GM13977 (cell line): ENCODE measurements around the gene SPATA17.

Experiments
- DNase-seq: peaks from one replicate; pipeline ENCODE4 v3.0.0; 2012; ENCODE audit warnings: low spot score
- in situ Hi-C: fragments of 300-500 bp; cut with MboI; formaldehyde crosslinking; loops from one replicate; pipeline ENCODE4 v1.12.0; 2022; ENCODE audit warnings: low sequenced_read_pairs, low pct_unique_long_range_greater_than_20kb, mixed read lengths, inconsistent platforms; ENCODE audit not compliant: unreplicated experiment
- TF ChIP-seq, protein P1 (sequence below): IDR thresholded peaks from 2 replicates; pipeline ENCODE4 v1.5.1; 2012; ENCODE audit warnings: mild to moderate bottlenecking, control low read depth; ENCODE audit not compliant: insufficient read depth; ENCODE audit errors: extremely low read depth, missing control alignments

SPATA17 gene

DNA sequence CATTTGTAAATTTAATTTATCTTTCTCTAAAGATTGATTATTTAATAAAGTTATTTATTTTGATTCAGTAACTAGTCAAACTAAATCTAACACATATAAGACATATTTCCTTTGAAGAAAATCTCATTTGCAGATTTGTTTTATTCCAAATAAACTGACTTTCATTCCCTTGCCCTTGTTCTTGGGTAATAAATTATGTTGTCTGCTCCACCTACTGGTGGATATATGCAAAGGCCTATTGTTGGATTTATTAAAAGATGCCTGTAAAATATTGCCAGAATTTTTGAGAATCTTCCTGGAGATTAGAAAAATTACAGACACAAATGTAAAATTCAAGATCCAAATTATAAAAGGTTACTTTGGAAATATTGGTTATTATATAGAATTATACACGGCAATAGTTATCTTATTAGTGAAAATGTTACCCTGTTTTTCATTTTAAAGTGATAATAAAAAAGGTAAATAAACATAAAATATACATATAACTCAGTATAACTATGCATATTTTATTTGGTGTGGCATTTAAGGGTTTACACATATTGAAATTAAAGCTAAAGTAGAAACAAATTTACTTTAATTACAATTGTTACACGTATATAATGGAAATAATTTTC is 116.1 kb downstream of the SPATA17 start:
- in situ Hi-C loops, result no loop called here
- TF ChIP-seq, protein P1, sequence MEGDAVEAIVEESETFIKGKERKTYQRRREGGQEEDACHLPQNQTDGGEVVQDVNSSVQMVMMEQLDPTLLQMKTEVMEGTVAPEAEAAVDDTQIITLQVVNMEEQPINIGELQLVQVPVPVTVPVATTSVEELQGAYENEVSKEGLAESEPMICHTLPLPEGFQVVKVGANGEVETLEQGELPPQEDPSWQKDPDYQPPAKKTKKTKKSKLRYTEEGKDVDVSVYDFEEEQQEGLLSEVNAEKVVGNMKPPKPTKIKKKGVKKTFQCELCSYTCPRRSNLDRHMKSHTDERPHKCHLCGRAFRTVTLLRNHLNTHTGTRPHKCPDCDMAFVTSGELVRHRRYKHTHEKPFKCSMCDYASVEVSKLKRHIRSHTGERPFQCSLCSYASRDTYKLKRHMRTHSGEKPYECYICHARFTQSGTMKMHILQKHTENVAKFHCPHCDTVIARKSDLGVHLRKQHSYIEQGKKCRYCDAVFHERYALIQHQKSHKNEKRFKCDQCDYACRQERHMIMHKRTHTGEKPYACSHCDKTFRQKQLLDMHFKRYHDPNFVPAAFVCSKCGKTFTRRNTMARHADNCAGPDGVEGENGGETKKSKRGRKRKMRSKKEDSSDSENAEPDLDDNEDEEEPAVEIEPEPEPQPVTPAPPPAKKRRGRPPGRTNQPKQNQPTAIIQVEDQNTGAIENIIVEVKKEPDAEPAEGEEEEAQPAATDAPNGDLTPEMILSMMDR, result peak; percentile 66
- peak; percentile 13 for DNase-seq

- DNase-seq, result no peak
- in situ Hi-C loops, result no loop called here
- TF ChIP-seq, protein P1, result no peak
Measured at GRCh38 chr1:217769768-217770167, 138.6 kb downstream of the SPATA17 start.

DNA sequence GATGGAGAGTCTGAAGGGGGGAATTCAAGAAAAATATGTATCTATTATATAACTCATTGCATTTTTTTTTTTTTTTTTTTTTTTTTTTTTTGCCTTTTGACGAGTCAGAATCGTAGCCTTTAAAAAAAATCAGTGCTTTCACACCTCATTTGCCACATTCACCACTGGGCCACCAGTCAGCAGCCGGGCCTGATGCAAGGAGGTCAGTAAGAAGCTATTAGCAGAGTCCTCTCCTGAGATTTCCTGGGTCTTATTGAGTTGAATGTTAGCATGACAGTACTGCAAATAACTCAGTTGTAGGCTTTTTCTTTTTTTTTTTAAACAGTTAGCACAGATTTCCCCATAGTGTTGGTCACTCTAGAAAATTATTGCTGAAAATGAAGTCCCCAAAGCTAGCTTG is 139.8 kb downstream of the SPATA17 start:
- TF ChIP-seq, protein P1, result no peak
- in situ Hi-C loops, result no loop called here
- no peak for DNase-seq

DNA sequence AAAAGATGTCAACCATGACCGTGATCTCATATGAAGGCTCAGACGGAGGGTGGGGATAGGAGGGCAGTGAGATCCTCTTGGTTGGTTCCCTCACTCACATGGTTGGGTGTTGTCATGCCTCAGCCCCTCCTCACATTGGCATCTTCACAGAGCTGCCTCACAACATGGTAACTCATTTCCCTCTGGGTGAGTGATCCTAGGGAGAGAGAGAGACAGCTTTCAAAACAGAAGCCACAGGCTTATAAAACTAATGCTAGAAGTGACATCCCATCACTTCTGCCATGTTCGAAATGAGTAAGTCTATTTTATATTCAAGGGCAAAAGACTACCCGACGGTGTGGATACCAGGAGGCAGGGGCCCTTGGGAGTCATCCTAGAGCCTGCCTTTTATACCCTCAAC is 145.5 kb downstream of the SPATA17 start:
- DNase-seq, result no peak
- TF ChIP-seq, protein P1, result no peak
- in situ Hi-C loops, result no loop called here

- in situ Hi-C loops, result no loop called here
- DNase-seq, result no peak
- TF ChIP-seq, protein P1, result no peak
Measured at GRCh38 chr1:217781056-217781455, 149.9 kb downstream of the SPATA17 start.

DNA sequence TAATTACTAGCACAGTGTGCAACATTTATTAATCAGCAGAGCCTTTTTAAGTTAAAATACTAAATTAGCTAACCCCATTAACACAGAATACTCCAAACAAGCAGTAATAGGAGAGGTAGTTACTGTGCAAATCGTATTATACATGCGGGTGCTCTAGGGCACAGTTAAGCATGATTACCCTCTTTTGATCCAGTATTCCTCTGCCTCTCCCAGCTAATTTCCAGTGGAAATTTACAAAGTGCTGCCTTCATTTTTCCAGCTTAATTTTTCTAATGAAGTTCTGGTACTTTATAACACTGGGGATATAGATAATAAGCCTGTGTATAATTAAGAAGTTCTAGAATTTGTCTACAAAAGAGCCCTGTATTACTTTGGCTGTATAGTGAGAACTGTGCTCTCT is 159.9 kb downstream of the SPATA17 start:
- TF ChIP-seq, protein P1, result no peak
- in situ Hi-C loops, result no loop called here
- DNase-seq, result no peak
